ENCODE results near the gene PRSS2. TPM values are rescaled to one million over a fixed set of nuclear protein-coding genes. Genes with fewer than 3 reads are reported as not detected.
"Not testable (repeated sequence)": the region's sequence is repeated elsewhere in the genome, so short reads cannot be mapped to it uniquely, and the experiment has no call there.

The PRSS2 gene
- total RNA-seq, 1 donor from 2014 or later: 272 TPM

- Mint-ChIP-seq H3K27ac (no peak overlapping the region), H3K36me3 (no peaks in the 10 kb centered on the region), H3K4me3 (no peak overlapping the region), H3K9me3 (no peaks in the 10 kb centered on the region), H3K27me3 (peaks cover 29% of the 10 kb centered on the region), H3K4me1 (ENCODE audit: unreplicated experiment) (no peaks in the 10 kb centered on the region)
- DNase-seq (ENCODE audit: extremely low spot score, unreplicated experiment): no peak
- TF ChIP-seq, protein P1, sequence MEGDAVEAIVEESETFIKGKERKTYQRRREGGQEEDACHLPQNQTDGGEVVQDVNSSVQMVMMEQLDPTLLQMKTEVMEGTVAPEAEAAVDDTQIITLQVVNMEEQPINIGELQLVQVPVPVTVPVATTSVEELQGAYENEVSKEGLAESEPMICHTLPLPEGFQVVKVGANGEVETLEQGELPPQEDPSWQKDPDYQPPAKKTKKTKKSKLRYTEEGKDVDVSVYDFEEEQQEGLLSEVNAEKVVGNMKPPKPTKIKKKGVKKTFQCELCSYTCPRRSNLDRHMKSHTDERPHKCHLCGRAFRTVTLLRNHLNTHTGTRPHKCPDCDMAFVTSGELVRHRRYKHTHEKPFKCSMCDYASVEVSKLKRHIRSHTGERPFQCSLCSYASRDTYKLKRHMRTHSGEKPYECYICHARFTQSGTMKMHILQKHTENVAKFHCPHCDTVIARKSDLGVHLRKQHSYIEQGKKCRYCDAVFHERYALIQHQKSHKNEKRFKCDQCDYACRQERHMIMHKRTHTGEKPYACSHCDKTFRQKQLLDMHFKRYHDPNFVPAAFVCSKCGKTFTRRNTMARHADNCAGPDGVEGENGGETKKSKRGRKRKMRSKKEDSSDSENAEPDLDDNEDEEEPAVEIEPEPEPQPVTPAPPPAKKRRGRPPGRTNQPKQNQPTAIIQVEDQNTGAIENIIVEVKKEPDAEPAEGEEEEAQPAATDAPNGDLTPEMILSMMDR (conservative IDR thresholded peaks at IDR 0.05): no peak
Measured at GRCh38 chr7:142773230-142773629, 2.5 kb downstream of the PRSS2 start.

- TF ChIP-seq, protein P1 (conservative IDR thresholded peaks at IDR 0.05): no peak
- no peaks in the 10 kb centered on the region for H3K4me1 Mint-ChIP-seq (ENCODE audit: unreplicated experiment)
- H3K27me3 Mint-ChIP-seq: peaks cover 21% of the 10 kb centered on the region
Measured at GRCh38 chr7:142773937-142774744, 3.4 kb downstream of the PRSS2 start.

GRCh38 chr7:142774826-142775225, 4.1 kb downstream of the PRSS2 start:
- Mint-ChIP-seq H3K4me3 (no peak overlapping the region), H3K27me3 (peaks cover 23% of the 10 kb centered on the region), H3K36me3 (no peaks in the 10 kb centered on the region), H3K27ac (no peak overlapping the region), H3K9me3 (no peaks in the 10 kb centered on the region), H3K4me1 (ENCODE audit: unreplicated experiment) (no peaks in the 10 kb centered on the region)
- TF ChIP-seq, protein P1 (conservative IDR thresholded peaks at IDR 0.05): no peak
- no peak for DNase-seq (ENCODE audit: extremely low spot score, unreplicated experiment)

More at GRCh38 chr7:142773937-142774744, 3.4 kb downstream of the PRSS2 start:
- DNase-seq (ENCODE audit: extremely low spot score, unreplicated experiment): no peak
- no peaks in the 10 kb centered on the region for H3K36me3 Mint-ChIP-seq
- no peaks in the 10 kb centered on the region for H3K9me3 Mint-ChIP-seq
- no peak overlapping the region for H3K4me3 Mint-ChIP-seq
- no peak overlapping the region for H3K27ac Mint-ChIP-seq

GRCh38 chr7:142775351-142776115, 4.8 kb downstream of the PRSS2 start:
- H3K4me3 Mint-ChIP-seq; H3K4me1 Mint-ChIP-seq (ENCODE audit: unreplicated experiment); DNase-seq (ENCODE audit: extremely low spot score, unreplicated experiment); H3K9me3 Mint-ChIP-seq; H3K36me3 Mint-ChIP-seq; H3K27ac Mint-ChIP-seq: not testable (repeated sequence)
- peaks cover 25% of the 10 kb centered on the region for H3K27me3 Mint-ChIP-seq

- Mint-ChIP-seq H3K4me3 (no peak overlapping the region), H3K4me1 (ENCODE audit: unreplicated experiment) (no peaks in the 10 kb centered on the region), H3K27me3 (peaks cover 21% of the 10 kb centered on the region), H3K36me3 (no peaks in the 10 kb centered on the region), H3K27ac (no peak overlapping the region), H3K9me3 (no peaks in the 10 kb centered on the region)
- TF ChIP-seq, protein P1 (conservative IDR thresholded peaks at IDR 0.05): no peak
- DNase-seq (ENCODE audit: extremely low spot score, unreplicated experiment): no peak
Measured at GRCh38 chr7:142776206-142776844, 5.6 kb downstream of the PRSS2 start.

- H3K27ac Mint-ChIP-seq; H3K36me3 Mint-ChIP-seq; H3K9me3 Mint-ChIP-seq; DNase-seq (ENCODE audit: extremely low spot score, unreplicated experiment); H3K4me1 Mint-ChIP-seq (ENCODE audit: unreplicated experiment); H3K4me3 Mint-ChIP-seq: not testable (repeated sequence)
- peaks cover 21% of the 10 kb centered on the region for H3K27me3 Mint-ChIP-seq
Measured at GRCh38 chr7:142776845-142777225, 6.1 kb downstream of the PRSS2 start.
